SK-N-SH treated with all-trans-retinoic acid at 6 μM for 48 hours (cell line): ENCODE results near the gene PSMG4.

Experiments
- ATAC-seq: fragments of 200-7000 bp; cut with Tn5 transposase; 3 replicates; pipeline ENCODE4 v1.9.1; 2020; ENCODE audit warnings: mild to moderate bottlenecking, moderate library complexity
- ARNTL ChIP-seq: fragments of 450-650 bp; formaldehyde crosslinking; IDR thresholded peaks from 2 replicates; pipeline ENCODE4 v1.5.0; 2020; ENCODE audit warnings: low read depth, mild to moderate bottlenecking, moderate library complexity, borderline replicate concordance
- BACH2 ChIP-seq: fragments of 250-450 bp; sonication (Bioruptor Pico); IDR thresholded peaks from 2 replicates; pipeline ENCODE4 v1.9.0; 2021; ENCODE audit warnings: mild to moderate bottlenecking, borderline replicate concordance
- CSDC2 ChIP-seq: fragments of 250-450 bp; sonication (Bioruptor Pico); IDR thresholded peaks from 2 replicates; pipeline ENCODE4 v1.5.0; 2020; ENCODE audit warnings: mild to moderate bottlenecking, moderate library complexity
- ESRRG ChIP-seq: fragments of 250-450 bp; sonication (Bioruptor Pico); IDR thresholded peaks from 2 replicates; pipeline ENCODE4 v1.6.1; 2021; ENCODE audit warnings: mild to moderate bottlenecking
- GLIS3 ChIP-seq: fragments of 250-450 bp; sonication (Bioruptor Pico); IDR thresholded peaks from 2 replicates; pipeline ENCODE4 v1.5.0; 2020; ENCODE audit warnings: mild to moderate bottlenecking, moderate library complexity
- ZFP3 ChIP-seq: fragments of 250-450 bp; sonication (Bioruptor Pico); IDR thresholded peaks from 2 replicates; pipeline ENCODE4 v1.5.0; 2020; ENCODE audit warnings: mild to moderate bottlenecking, moderate library complexity
- ZNF565 ChIP-seq: fragments of 450-650 bp; formaldehyde crosslinking; conservative IDR thresholded peaks from 2 replicates; pipeline ENCODE4 v1.5.0; 2020; ENCODE audit warnings: low read depth, mild to moderate bottlenecking, moderate library complexity
- ZNF70 ChIP-seq: fragments of 450-650 bp; formaldehyde crosslinking; IDR thresholded peaks from 2 replicates; pipeline ENCODE4 v1.5.0; 2020; ENCODE audit warnings: mild to moderate bottlenecking, moderate library complexity
- ZNF8 ChIP-seq: fragments of 450-650 bp; formaldehyde crosslinking; IDR thresholded peaks from 2 replicates; pipeline ENCODE4 v1.5.0; 2020; ENCODE audit warnings: mild to moderate bottlenecking, moderate library complexity
- TF ChIP-seq, protein P1 (sequence below): fragments of 250-450 bp; sonication (Bioruptor Pico); IDR thresholded peaks from 2 replicates; pipeline ENCODE4 v1.5.1; 2020; ENCODE audit warnings: low read depth, mild to moderate bottlenecking, moderate library complexity
- TF ChIP-seq, protein P2 (sequence below): fragments of 250-450 bp; sonication (Bioruptor Pico); IDR thresholded peaks from 2 replicates; pipeline ENCODE4 v1.5.0; 2020; ENCODE audit warnings: mild to moderate bottlenecking, moderate library complexity
- TF ChIP-seq, protein P3 (sequence below): fragments of 250-450 bp; sonication (Bioruptor Pico); IDR thresholded peaks from 2 replicates; pipeline ENCODE4 v1.5.1; 2021; ENCODE audit warnings: mild to moderate bottlenecking, moderate library complexity
- TF ChIP-seq, protein P4 (sequence below): fragments of 250-450 bp; sonication (Bioruptor Pico); IDR thresholded peaks from 2 replicates; pipeline ENCODE4 v1.8.0; 2020; ENCODE audit warnings: mild to moderate bottlenecking, moderate library complexity, borderline replicate concordance

The PSMG4 gene

DNA sequence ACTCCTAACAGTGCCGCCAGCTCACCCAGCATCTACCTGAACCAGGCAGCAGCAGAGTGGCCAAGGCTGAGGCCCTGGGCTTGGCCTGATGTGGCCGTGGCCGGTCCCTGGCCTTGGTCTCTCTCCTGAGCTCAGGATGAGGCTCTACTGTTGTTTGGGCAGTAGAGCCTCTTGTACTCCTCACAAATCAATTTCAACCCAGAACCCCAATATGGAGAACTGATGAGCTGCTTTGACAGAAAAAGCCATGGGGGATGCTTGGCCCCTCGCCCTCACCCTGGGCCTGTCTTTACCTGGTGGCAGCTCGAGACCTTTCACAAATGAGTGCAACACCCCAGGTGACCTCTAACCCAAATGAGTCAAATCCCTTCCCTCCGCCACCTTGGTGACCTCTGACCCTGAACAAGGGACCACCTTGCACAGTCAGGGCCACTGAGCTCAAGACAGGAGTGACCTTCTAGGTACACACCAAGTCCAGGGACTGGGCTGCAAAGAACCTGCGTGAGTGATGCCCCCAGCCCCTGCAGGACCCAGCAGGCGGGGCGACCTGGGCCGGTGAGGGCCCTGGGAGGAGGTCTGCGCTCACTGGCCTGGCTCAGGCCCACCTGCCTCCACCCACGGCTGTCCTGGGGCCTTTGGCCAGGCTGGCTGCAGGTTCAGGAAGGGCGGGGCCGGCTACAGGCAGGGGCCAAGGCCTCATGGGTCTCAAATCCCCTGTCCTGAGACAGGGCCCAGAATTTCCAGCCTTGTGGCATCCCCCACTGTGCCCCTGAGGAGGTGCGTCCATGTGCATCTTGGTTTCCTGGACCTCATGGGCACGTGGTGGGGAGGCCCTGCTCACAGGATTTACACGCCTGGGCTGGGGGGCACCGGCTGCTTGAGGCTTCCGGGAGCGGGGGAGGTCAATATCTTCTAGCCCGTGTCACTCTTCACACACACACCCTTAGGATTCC lies 30.2 kb downstream of the PSMG4 start:
- TF ChIP-seq ZNF70 (CRISPR knock-in tag) (no peak), ZFP3 (no peak)
- TF ChIP-seq, protein P1, sequence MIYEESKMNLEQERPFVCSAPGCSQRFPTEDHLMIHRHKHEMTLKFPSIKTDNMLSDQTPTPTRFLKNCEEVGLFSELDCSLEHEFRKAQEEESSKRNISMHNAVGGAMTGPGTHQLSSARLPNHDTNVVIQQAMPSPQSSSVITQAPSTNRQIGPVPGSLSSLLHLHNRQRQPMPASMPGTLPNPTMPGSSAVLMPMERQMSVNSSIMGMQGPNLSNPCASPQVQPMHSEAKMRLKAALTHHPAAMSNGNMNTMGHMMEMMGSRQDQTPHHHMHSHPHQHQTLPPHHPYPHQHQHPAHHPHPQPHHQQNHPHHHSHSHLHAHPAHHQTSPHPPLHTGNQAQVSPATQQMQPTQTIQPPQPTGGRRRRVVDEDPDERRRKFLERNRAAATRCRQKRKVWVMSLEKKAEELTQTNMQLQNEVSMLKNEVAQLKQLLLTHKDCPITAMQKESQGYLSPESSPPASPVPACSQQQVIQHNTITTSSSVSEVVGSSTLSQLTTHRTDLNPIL (CRISPR knock-in tag), result no peak
- TF ChIP-seq, protein P2, sequence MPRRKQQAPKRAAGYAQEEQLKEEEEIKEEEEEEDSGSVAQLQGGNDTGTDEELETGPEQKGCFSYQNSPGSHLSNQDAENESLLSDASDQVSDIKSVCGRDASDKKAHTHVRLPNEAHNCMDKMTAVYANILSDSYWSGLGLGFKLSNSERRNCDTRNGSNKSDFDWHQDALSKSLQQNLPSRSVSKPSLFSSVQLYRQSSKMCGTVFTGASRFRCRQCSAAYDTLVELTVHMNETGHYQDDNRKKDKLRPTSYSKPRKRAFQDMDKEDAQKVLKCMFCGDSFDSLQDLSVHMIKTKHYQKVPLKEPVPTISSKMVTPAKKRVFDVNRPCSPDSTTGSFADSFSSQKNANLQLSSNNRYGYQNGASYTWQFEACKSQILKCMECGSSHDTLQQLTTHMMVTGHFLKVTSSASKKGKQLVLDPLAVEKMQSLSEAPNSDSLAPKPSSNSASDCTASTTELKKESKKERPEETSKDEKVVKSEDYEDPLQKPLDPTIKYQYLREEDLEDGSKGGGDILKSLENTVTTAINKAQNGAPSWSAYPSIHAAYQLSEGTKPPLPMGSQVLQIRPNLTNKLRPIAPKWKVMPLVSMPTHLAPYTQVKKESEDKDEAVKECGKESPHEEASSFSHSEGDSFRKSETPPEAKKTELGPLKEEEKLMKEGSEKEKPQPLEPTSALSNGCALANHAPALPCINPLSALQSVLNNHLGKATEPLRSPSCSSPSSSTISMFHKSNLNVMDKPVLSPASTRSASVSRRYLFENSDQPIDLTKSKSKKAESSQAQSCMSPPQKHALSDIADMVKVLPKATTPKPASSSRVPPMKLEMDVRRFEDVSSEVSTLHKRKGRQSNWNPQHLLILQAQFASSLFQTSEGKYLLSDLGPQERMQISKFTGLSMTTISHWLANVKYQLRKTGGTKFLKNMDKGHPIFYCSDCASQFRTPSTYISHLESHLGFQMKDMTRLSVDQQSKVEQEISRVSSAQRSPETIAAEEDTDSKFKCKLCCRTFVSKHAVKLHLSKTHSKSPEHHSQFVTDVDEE (CRISPR knock-in tag), result no peak
- TF ChIP-seq, protein P3, sequence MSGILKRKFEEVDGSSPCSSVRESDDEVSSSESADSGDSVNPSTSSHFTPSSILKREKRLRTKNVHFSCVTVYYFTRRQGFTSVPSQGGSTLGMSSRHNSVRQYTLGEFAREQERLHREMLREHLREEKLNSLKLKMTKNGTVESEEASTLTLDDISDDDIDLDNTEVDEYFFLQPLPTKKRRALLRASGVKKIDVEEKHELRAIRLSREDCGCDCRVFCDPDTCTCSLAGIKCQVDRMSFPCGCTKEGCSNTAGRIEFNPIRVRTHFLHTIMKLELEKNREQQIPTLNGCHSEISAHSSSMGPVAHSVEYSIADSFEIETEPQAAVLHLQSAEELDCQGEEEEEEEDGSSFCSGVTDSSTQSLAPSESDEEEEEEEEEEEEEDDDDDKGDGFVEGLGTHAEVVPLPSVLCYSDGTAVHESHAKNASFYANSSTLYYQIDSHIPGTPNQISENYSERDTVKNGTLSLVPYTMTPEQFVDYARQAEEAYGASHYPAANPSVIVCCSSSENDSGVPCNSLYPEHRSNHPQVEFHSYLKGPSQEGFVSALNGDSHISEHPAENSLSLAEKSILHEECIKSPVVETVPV, result no peak
- no peak for ATAC-seq

DNA sequence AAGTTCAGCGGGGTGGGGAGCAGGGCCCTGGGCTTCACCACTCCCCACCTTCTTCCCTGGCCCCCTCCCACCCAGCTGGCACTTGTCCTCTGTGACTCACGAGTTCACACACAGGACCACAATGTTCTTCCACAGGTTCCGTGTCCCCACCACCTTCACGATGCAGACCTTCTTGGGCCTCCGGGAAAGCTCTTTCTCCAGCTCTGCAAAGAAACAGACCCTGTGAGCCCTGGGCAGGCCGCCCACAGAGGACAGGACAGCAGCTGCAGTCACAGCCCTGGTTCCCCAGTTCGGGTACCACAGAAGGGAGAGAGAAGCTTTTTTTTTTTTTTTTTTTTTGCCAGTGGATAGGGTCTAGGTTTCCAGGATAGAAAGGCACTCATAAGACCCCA lies 30.9 kb downstream of the PSMG4 start:
- ATAC-seq, result no peak
- TF ChIP-seq ZNF565 (CRISPR knock-in tag), result no peak
- TF ChIP-seq, protein P4, sequence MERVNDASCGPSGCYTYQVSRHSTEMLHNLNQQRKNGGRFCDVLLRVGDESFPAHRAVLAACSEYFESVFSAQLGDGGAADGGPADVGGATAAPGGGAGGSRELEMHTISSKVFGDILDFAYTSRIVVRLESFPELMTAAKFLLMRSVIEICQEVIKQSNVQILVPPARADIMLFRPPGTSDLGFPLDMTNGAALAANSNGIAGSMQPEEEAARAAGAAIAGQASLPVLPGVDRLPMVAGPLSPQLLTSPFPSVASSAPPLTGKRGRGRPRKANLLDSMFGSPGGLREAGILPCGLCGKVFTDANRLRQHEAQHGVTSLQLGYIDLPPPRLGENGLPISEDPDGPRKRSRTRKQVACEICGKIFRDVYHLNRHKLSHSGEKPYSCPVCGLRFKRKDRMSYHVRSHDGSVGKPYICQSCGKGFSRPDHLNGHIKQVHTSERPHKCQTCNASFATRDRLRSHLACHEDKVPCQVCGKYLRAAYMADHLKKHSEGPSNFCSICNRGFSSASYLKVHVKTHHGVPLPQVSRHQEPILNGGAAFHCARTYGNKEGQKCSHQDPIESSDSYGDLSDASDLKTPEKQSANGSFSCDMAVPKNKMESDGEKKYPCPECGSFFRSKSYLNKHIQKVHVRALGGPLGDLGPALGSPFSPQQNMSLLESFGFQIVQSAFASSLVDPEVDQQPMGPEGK (CRISPR knock-in tag), result no peak
- no peak for TF ChIP-seq ZNF8 (CRISPR knock-in tag)
- no peak for TF ChIP-seq ESRRG (CRISPR knock-in tag)
- no peak for TF ChIP-seq CSDC2 (CRISPR knock-in tag)
- TF ChIP-seq BACH2 (CRISPR knock-in tag), result no peak
- TF ChIP-seq, protein P2 (CRISPR knock-in tag), result no peak
- TF ChIP-seq, protein P1 (CRISPR knock-in tag), result no peak
- TF ChIP-seq GLIS3, result no peak
- TF ChIP-seq, all 23 proteins: peak for 0

DNA sequence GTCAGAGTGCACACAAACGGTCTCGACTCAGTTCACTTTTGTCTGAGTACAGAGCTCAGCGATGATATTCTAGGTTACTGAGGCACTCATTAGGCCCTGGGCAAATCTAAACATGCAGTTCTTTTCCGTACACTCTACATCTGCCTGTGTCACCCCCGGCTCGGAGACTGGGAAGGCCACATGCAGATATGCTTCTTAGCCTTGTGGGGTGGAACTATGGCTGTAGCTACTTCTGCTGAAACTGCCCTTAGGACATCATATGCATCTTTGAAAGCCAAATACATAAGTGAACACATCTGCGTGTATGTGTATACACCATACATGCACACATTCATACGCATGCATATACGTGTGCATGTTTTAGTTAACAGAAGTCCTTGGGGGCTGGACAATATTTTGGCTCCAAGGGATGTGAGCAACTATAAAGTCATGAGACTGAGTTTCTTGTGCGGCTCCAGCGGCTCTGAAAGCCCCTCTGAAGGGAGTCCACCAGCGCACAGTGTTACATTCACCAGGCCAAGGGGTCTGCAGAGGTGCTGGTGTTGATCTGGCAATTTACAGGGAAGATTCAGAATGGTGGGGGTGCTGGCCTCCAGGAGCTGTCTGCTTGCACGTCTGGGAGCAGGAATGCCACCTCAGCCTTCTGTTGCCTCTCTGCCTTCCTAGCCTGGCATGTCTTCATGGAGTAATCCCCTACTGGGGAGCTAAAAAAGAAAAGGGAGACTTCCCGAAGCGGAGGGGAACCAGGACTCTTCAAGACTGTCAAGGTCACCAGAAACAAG lies 31.6 kb downstream of the PSMG4 start:
- ATAC-seq, result no peak
- TF ChIP-seq ARNTL (CRISPR knock-in tag), result no peak
